ENCODE data around the gene KMT2A.

GRCh38 chr11:118471030-118471429 is 34.7 kb downstream of the KMT2A start:
- no peak for TF ChIP-seq RAD21 (conservative IDR thresholded peaks at IDR 0.05 in 1 of 2, IDR thresholded peaks at IDR 0.05 in 1 of 2)
- TF ChIP-seq CTCF (IDR thresholded peaks at IDR 0.05), result no peak
- TF ChIP-seq PBX3 (IDR thresholded peaks at IDR 0.05), result no peak
- no peak for TF ChIP-seq MAX (IDR thresholded peaks at IDR 0.05)
